Breast epithelium (tissue), 3 donors: ENCODE measurements around the gene FAM151A.

Experiments
- CTCF ChIP-seq, 3 donors: fragments of 450-650 bp; IDR thresholded peaks; one replicate each; pipeline ENCODE4 v1.5.1; 2016 to 2017; ENCODE audit warnings: antibody characterized with exemption in 3 of 3, mild to moderate bottlenecking in 3 of 3, moderate library complexity in 3 of 3
- POLR2AphosphoS5 ChIP-seq, 3 donors: sonication (generic); formaldehyde crosslinking; IDR thresholded peaks; one replicate each; pipeline ENCODE4 v1.6.1; 2017; ENCODE audit warnings: antibody characterized with exemption in 3 of 3

GRCh38 chr1:54595956-54596498, 27.3 kb downstream of the FAM151A start:
- TF ChIP-seq CTCF (IDR thresholded peaks at IDR 0.05) (no peak), POLR2AphosphoS5 (IDR thresholded peaks at IDR 0.05) (no peak)
